GM19372 (cell line): Measurements from ENCODE around the gene WDR45B.

Source experiments
- ATAC-seq: cut with Tn5 transposase; IDR thresholded peaks from one replicate; pipeline ENCODE4 v1.9.1; 2021; ENCODE audit warnings: mild to moderate bottlenecking, low read depth, moderate library complexity; ENCODE audit not compliant: unreplicated experiment

The WDR45B gene

GRCh38 chr17:82602986-82603710 is 45.1 kb downstream of the WDR45B start:
- no peak for ATAC-seq

GRCh38 chr17:82602487-82602886 is 45.8 kb downstream of the WDR45B start:
- no peak for ATAC-seq

GRCh38 chr17:82601447-82602000 is 46.7 kb downstream of the WDR45B start:
- no peak for ATAC-seq

- no peak for ATAC-seq
Observed at GRCh38 chr17:82600731-82601446, 47.4 kb downstream of the WDR45B start.

GRCh38 chr17:82599674-82600661 is 48.3 kb downstream of the WDR45B start:
- ATAC-seq: no peak

- ATAC-seq: no peak
Observed at GRCh38 chr17:82598256-82599119, 49.8 kb downstream of the WDR45B start.

- no peak for ATAC-seq
Observed at GRCh38 chr17:82596837-82597672, 51.2 kb downstream of the WDR45B start.

GRCh38 chr17:82596296-82596695 is 51.9 kb downstream of the WDR45B start:
- ATAC-seq: no peak

GRCh38 chr17:82595893-82596292 is 52.4 kb downstream of the WDR45B start:
- ATAC-seq: no peak

GRCh38 chr17:82594571-82594970 is 53.7 kb downstream of the WDR45B start:
- no peak for ATAC-seq

- ATAC-seq: no peak
Observed at GRCh38 chr17:82593590-82594087, 54.6 kb downstream of the WDR45B start.

- ATAC-seq: no peak
Observed at GRCh38 chr17:82592767-82593589, 55.3 kb downstream of the WDR45B start.

GRCh38 chr17:82592289-82592766 is 55.9 kb downstream of the WDR45B start:
- ATAC-seq: no peak

GRCh38 chr17:82590881-82591539 is 57.2 kb downstream of the WDR45B start:
- no peak for ATAC-seq

GRCh38 chr17:82590216-82590615 is 58.0 kb downstream of the WDR45B start:
- ATAC-seq: no peak

- ATAC-seq: no peak
Observed at GRCh38 chr17:82589851-82590180, 58.4 kb downstream of the WDR45B start.
